ENCODE results near the gene FYB1.

DNA sequence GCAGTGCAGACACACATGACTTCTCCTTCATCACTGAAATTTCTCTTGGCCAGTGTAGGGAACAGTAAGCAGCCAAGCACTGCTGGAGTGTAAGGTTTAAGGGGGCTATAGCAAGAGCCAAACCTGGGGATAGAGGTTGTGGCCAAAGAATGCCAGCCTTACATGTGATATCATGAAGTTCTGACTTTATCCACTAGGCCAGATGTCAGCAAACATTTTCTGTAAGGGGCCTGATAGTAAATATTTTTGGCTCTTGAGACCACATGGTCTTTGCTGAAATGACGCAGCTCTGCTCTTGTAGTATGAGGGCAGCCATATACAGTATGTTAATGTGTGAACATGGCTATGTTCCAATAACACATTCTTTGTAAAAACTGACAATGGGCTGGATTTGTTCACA is 29.7 kb upstream of the FYB1 start:
- TF ChIP-seq, protein P1, sequence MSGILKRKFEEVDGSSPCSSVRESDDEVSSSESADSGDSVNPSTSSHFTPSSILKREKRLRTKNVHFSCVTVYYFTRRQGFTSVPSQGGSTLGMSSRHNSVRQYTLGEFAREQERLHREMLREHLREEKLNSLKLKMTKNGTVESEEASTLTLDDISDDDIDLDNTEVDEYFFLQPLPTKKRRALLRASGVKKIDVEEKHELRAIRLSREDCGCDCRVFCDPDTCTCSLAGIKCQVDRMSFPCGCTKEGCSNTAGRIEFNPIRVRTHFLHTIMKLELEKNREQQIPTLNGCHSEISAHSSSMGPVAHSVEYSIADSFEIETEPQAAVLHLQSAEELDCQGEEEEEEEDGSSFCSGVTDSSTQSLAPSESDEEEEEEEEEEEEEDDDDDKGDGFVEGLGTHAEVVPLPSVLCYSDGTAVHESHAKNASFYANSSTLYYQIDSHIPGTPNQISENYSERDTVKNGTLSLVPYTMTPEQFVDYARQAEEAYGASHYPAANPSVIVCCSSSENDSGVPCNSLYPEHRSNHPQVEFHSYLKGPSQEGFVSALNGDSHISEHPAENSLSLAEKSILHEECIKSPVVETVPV (CRISPR knock-in tag; IDR thresholded peaks at IDR 0.05), result no peak
- TF ChIP-seq ZFP3 (CRISPR knock-in tag; IDR thresholded peaks at IDR 0.05) (no peak), ZNF70 (CRISPR knock-in tag; IDR thresholded peaks at IDR 0.05) (no peak)
- TF ChIP-seq, protein P2, sequence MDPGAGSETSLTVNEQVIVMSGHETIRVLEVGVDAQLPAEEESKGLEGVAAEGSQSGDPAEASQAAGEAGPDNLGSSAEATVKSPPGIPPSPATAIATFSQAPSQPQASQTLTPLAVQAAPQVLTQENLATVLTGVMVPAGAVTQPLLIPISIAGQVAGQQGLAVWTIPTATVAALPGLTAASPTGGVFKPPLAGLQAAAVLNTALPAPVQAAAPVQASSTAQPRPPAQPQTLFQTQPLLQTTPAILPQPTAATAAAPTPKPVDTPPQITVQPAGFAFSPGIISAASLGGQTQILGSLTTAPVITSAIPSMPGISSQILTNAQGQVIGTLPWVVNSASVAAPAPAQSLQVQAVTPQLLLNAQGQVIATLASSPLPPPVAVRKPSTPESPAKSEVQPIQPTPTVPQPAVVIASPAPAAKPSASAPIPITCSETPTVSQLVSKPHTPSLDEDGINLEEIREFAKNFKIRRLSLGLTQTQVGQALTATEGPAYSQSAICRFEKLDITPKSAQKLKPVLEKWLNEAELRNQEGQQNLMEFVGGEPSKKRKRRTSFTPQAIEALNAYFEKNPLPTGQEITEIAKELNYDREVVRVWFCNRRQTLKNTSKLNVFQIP (CRISPR knock-in tag; IDR thresholded peaks at IDR 0.05; ENCODE audit: borderline replicate concordance, low read depth), result no peak
